ENCODE results near the gene MTUS2.

- TF ChIP-seq CTCF (IDR thresholded peaks at IDR 0.05; ENCODE audit: borderline replicate concordance, extremely low read depth, low read length, poor library complexity, severe bottlenecking) (no peak), EZH2 (IDR thresholded peaks at IDR 0.05; ENCODE audit: borderline replicate concordance, low read depth, low read length, severe bottlenecking) (no peak)
These were observed 951 bp upstream of the MTUS2 start for GRCh38 chr13:28819046-28819730.

All from DND-41 (cell line).